Activated naive CD4-positive, alpha-beta T cell treated with anti-CD3 and anti-CD28 coated beads, Interleukin-2, amount 10 ng/mL, durations not matched to agents 7 days and 5 days (primary cell): ENCODE data around the gene ARHGAP9.
A peak's percentile ranks its signal among the peaks of the same experiment; 100 is the strongest.

Source experiments
- CTCF ChIA-PET: fragments of 350-600 bp; sonication (Branson Sonifier 250); formaldehyde crosslinking; loops from one replicate; lab custom pipeline; 2021; ENCODE audit warnings: antibody characterized with exemption; lab: Charles Lee
- DNase-seq: peaks from one replicate; pipeline ENCODE4 v3.0.0-alpha.2; 2020
- H3K27ac Mint-ChIP-seq: one replicate; pipeline ENCODE4 v1.8.0; 2021; ENCODE audit warnings: mild to moderate bottlenecking, moderate library complexity, mixed read lengths
- H3K27me3 Mint-ChIP-seq: one replicate; pipeline ENCODE4 v1.8.0; 2021; ENCODE audit warnings: mild to moderate bottlenecking, mixed read lengths
- H3K36me3 Mint-ChIP-seq: one replicate; pipeline ENCODE4 v1.8.0; 2021; ENCODE audit warnings: mixed read lengths
- H3K4me1 Mint-ChIP-seq: one replicate; pipeline ENCODE4 v1.8.0; 2021; ENCODE audit warnings: mixed read lengths
- H3K4me3 Mint-ChIP-seq: one replicate; pipeline ENCODE4 v1.8.0; 2021; ENCODE audit warnings: mild to moderate bottlenecking, moderate library complexity, mixed read lengths
- H3K9me3 Mint-ChIP-seq: one replicate; pipeline ENCODE4 v1.8.0; 2021; ENCODE audit warnings: mixed read lengths

The ARHGAP9 gene

GRCh38 chr12:57469296-57470164 is 10.1 kb downstream of the ARHGAP9 start:
- H3K4me3 Mint-ChIP-seq = no peak overlapping the region
- peaks cover 58% of the 10 kb centered on the region for H3K36me3 Mint-ChIP-seq
- no peaks in the 10 kb centered on the region for H3K27me3 Mint-ChIP-seq
- CTCF ChIA-PET = interaction anchor here (2.7 kb wide), 1 partner anchor 11 kb away, joined by 7 read pairs; no protein-coding TSS in a partner anchor
- no peak for DNase-seq
- H3K27ac Mint-ChIP-seq = no peak overlapping the region
- no peaks in the 10 kb centered on the region for H3K9me3 Mint-ChIP-seq
- peaks cover 44% of the 10 kb centered on the region for H3K4me1 Mint-ChIP-seq

DNA sequence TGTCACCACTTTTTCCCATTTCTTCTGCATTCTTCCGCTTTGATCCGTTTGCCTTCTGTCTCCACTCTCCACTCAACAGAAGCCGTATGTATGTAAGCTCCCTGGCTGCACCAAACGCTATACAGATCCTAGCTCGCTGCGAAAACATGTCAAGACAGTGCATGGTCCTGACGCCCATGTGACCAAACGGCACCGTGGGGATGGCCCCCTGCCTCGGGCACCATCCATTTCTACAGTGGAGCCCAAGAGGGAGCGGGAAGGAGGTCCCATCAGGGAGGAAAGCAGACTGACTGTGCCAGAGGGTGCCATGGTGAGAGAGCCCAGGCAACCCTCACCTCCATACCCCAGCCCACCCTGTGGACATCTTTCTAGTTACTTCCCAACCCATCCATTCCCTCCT is 11.8 kb downstream of the ARHGAP9 start:
- H3K9me3 Mint-ChIP-seq = no peaks in the 10 kb centered on the region
- no peak for DNase-seq
- no peak overlapping the region for H3K27ac Mint-ChIP-seq
- H3K27me3 Mint-ChIP-seq = peaks cover 9% of the 10 kb centered on the region
- H3K36me3 Mint-ChIP-seq = peaks cover 45% of the 10 kb centered on the region
- peaks cover 45% of the 10 kb centered on the region for H3K4me1 Mint-ChIP-seq
- H3K4me3 Mint-ChIP-seq = no peak overlapping the region
- CTCF ChIA-PET = interaction anchor here (1.1 to 2.7 kb wide), 2 partner anchors 9 to 165 kb away, joined by 3 to 7 read pairs; no protein-coding TSS in a partner anchor

GRCh38 chr12:57467212-57467874 is 12.3 kb downstream of the ARHGAP9 start:
- DNase-seq = no peak
- Mint-ChIP-seq H3K36me3 (peaks cover 39% of the 10 kb centered on the region), H3K27me3 (peaks cover 15% of the 10 kb centered on the region), H3K4me1 (peaks cover 45% of the 10 kb centered on the region), H3K27ac (no peak overlapping the region), H3K9me3 (no peaks in the 10 kb centered on the region), H3K4me3 (no peak overlapping the region)
- CTCF ChIA-PET = interaction anchor here (1.1 to 7.5 kb wide), 3 partner anchors 9 to 166 kb away, joined by 3 to 67 read pairs (median 12); partner anchors contain the start of gene INHBE

- Mint-ChIP-seq H3K36me3 (peaks cover 26% of the 10 kb centered on the region), H3K9me3 (no peaks in the 10 kb centered on the region), H3K27me3 (peaks cover 27% of the 10 kb centered on the region), H3K4me1 (peaks cover 45% of the 10 kb centered on the region), H3K4me3 (no peak overlapping the region), H3K27ac (no peak overlapping the region)
- CTCF ChIA-PET = interaction anchor here (1.3 to 7.5 kb wide), 3 partner anchors 10 to 13 kb away, joined by 4 to 67 read pairs (median 12); partner anchors contain the start of gene INHBE
- DNase-seq = no peak
These were observed 13.7 kb downstream of the ARHGAP9 start for GRCh38 chr12:57465747-57466505.

- peaks cover 34% of the 10 kb centered on the region for H3K27me3 Mint-ChIP-seq
- CTCF ChIA-PET = interaction anchor here (1.3 to 7.5 kb wide), 3 partner anchors 10 to 13 kb away, joined by 4 to 67 read pairs (median 12); partner anchors contain the start of gene INHBE
- H3K4me1 Mint-ChIP-seq = peaks cover 50% of the 10 kb centered on the region
- H3K27ac Mint-ChIP-seq = no peak overlapping the region
- H3K9me3 Mint-ChIP-seq = no peaks in the 10 kb centered on the region
- no peak overlapping the region for H3K4me3 Mint-ChIP-seq
- no peak for DNase-seq
- peaks cover 26% of the 10 kb centered on the region for H3K36me3 Mint-ChIP-seq
These were observed 14.5 kb downstream of the ARHGAP9 start for GRCh38 chr12:57465030-57465746.

- Mint-ChIP-seq H3K4me3 (no peak overlapping the region), H3K9me3 (no peaks in the 10 kb centered on the region), H3K36me3 (peaks cover 22% of the 10 kb centered on the region), H3K27me3 (peaks cover 40% of the 10 kb centered on the region), H3K27ac (no peak overlapping the region), H3K4me1 (peaks cover 48% of the 10 kb centered on the region)
- CTCF ChIA-PET = interaction anchor here (1.7 to 7.5 kb wide), 3 partner anchors 11 to 201 kb away, joined by 4 to 67 read pairs (median 14); no protein-coding TSS in a partner anchor
- DNase-seq = no peak
These were observed 15.1 kb downstream of the ARHGAP9 start for GRCh38 chr12:57464569-57464968.

DNA sequence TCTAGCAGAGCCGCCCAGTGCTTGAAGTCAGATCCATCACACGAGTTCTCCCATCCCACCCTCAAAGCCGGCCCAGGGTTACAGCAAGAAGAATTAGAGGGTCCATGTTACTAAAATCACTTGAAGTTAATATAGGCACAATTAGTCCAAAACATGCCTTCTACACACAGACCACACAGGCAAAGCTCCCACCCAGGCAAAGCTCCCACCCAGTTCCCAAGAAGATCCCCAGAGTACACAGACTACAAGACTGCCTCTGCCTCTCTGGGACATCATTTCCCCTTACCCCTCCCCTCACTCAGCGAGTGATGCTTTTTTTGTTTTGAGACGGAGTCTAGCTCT is 16.8 kb downstream of the ARHGAP9 start:
- peaks cover 50% of the 10 kb centered on the region for H3K27me3 Mint-ChIP-seq
- no peaks in the 10 kb centered on the region for H3K9me3 Mint-ChIP-seq
- peaks cover 10% of the 10 kb centered on the region for H3K36me3 Mint-ChIP-seq
- peaks cover 60% of the 10 kb centered on the region for H3K4me1 Mint-ChIP-seq
- no peak for DNase-seq
- peak overlapping the region; percentile 81 for H3K4me3 Mint-ChIP-seq
- H3K27ac Mint-ChIP-seq = no peak overlapping the region
- CTCF ChIA-PET = interaction anchor here (0.6 to 7.5 kb wide), 8 partner anchors 10 to 211 kb away, joined by 3 to 67 read pairs (median 4); no protein-coding TSS in a partner anchor

DNA sequence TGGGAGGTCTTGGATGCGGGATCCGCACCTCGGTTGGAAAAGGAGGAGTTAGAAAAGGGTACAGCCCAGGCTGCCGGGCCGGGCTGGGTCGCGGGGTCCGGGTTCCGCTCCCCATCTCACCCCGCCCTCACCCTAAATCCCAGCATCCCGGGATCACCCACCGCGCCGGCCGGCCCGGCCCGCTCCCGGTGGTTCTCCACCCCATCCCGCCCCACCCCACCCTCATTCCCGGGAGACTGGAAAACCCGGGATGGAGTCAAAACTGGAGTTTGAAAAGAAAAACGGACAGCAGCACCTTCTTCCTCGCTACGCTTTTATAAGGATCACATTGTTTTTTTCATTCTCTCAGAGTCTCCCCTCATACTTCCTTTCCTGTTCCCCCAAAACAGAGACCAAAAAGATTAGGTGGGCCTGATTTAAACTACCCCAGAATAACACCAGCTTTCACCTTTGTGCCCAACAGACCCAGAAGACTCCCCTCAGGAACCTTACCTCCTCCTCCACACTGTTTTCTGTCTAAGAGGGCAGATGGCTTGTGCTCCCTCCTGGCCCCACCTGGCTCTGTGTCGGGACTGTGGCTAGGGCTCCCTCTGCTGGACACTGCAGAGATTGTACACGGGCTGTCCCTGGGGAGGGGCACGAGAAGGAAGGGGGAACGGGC is 17.3 kb downstream of the ARHGAP9 start:
- Mint-ChIP-seq H3K4me1 (peaks cover 58% of the 10 kb centered on the region), H3K27me3 (peaks cover 50% of the 10 kb centered on the region), H3K4me3 (peak overlapping the region; percentile 81), H3K36me3 (peaks cover 7% of the 10 kb centered on the region), H3K9me3 (no peaks in the 10 kb centered on the region), H3K27ac (peak overlapping the region; percentile 77)
- DNase-seq = peak; percentile 93
- CTCF ChIA-PET = interaction anchor here (1.0 to 7.5 kb wide), 7 partner anchors 9 to 211 kb away, joined by 3 to 67 read pairs (median 4); partner anchors contain the start of gene ARHGAP9

DNA sequence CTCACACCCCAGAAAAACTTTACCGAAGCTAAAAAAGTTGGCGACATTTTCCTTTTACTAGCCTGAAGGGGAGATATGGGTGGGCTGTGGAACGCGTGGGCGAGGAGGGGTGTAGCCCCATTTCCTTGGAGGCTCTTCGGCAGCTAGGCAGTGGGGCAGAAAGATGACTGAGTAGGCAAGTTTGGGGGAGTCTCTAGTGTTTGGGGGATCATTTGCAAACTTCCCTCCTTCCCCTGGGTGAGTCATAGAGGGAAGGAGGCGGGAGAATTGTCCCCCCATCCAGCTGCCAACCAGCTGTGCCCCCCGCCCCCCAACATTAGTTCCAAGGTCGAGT is 17.8 kb downstream of the ARHGAP9 start:
- no peak overlapping the region for H3K27ac Mint-ChIP-seq
- peak overlapping the region; percentile 73 for H3K4me3 Mint-ChIP-seq
- H3K27me3 Mint-ChIP-seq = peaks cover 54% of the 10 kb centered on the region
- no peak for DNase-seq
- CTCF ChIA-PET = interaction anchor here (0.5 to 7.5 kb wide), 6 partner anchors 9 to 95 kb away, joined by 3 to 67 read pairs (median 5); partner anchors contain the start of gene ARHGAP9
- peaks cover 60% of the 10 kb centered on the region for H3K4me1 Mint-ChIP-seq
- H3K36me3 Mint-ChIP-seq = peaks cover 2% of the 10 kb centered on the region
- H3K9me3 Mint-ChIP-seq = no peaks in the 10 kb centered on the region

- H3K36me3 Mint-ChIP-seq = peaks cover 1% of the 10 kb centered on the region
- peak overlapping the region; percentile 73 for H3K4me3 Mint-ChIP-seq
- peaks cover 64% of the 10 kb centered on the region for H3K4me1 Mint-ChIP-seq
- H3K9me3 Mint-ChIP-seq = no peaks in the 10 kb centered on the region
- H3K27ac Mint-ChIP-seq = no peak overlapping the region
- CTCF ChIA-PET = interaction anchor here (0.5 to 7.5 kb wide), 5 partner anchors 9 to 95 kb away, joined by 3 to 67 read pairs (median 4); partner anchors contain the start of gene ARHGAP9
- DNase-seq = peak; percentile 67
- H3K27me3 Mint-ChIP-seq = peaks cover 58% of the 10 kb centered on the region
These were observed 18.3 kb downstream of the ARHGAP9 start for GRCh38 chr12:57461276-57461916.

DNA sequence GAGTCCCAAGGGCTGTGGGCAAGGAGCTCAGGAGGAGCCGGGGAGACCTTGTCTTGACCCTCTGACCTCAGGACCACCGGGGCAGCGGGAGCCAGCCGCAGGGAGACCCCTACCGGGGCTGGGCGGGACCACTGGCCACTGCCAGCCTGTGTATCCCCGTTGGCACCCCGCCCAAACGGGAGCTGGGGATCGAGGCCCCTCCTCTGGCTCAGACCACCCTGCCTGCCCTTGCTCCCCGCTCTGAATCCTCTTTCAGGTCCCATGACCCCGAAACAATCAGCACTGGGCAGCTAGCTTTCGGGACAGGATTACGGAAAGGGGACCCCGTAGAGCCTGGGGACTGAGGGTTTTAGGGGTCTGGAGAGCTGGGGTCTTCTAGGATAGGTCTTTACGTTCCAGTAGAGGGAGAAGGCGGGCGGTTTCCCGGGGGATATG is 18.8 kb downstream of the ARHGAP9 start:
- Mint-ChIP-seq H3K27ac (no peak overlapping the region), H3K9me3 (no peaks in the 10 kb centered on the region), H3K36me3 (no peaks in the 10 kb centered on the region), H3K4me1 (peaks cover 66% of the 10 kb centered on the region), H3K27me3 (peaks cover 63% of the 10 kb centered on the region), H3K4me3 (peak overlapping the region; percentile 74)
- CTCF ChIA-PET = interaction anchor here (1.1 to 7.5 kb wide), 4 partner anchors 9 to 160 kb away, joined by 3 to 67 read pairs (median 6); no protein-coding TSS in a partner anchor
- DNase-seq = no peak

DNA sequence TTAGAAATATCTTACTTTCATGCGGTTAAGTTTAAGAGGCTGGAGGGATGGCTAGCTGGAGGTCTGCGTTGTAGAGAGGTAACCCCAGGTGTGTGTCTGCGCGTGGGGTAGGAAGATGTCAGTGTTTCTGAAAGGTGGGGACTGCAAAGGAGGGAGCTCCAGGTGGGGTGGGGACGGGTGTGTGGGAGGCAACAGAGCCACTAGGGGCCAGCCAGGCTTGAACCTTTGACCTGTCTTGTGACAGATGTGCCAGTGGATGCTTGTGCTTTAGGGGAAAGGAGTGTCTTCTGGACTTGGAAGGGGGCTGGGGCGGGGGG is 19.2 kb downstream of the ARHGAP9 start:
- Mint-ChIP-seq H3K36me3 (no peaks in the 10 kb centered on the region), H3K27ac (peak overlapping the region; percentile 9), H3K4me3 (peak overlapping the region; percentile 74), H3K4me1 (peaks cover 69% of the 10 kb centered on the region), H3K9me3 (no peaks in the 10 kb centered on the region), H3K27me3 (peaks cover 68% of the 10 kb centered on the region)
- DNase-seq = peak; percentile 42
- CTCF ChIA-PET = interaction anchor here (1.0 to 7.5 kb wide), 5 partner anchors 8 to 160 kb away, joined by 3 to 67 read pairs (median 4); no protein-coding TSS in a partner anchor
